SK-N-MC (cell line): ENCODE measurements around the gene PYGL.
"Not testable (repeated sequence)": the region's sequence is repeated elsewhere in the genome, so short reads cannot be mapped to it uniquely, and the experiment has no call there.

Experiments used
- DNase-seq: peaks from one replicate; pipeline ENCODE4 v3.0.0-alpha.2; 2011; ENCODE audit warnings: low read depth, low spot score
- H3K27ac ChIP-seq: fragments of 200-600 bp; sonication (generic); 2 replicates; pipeline ENCODE4 v1.5.1; 2016; ENCODE audit warnings: mixed run types
- H3K36me3 ChIP-seq: fragments of 200-600 bp; sonication (generic); 2 replicates; pipeline ENCODE4 v1.6.1; 2017; ENCODE audit warnings: antibody characterized with exemption, low read length, mixed read lengths; ENCODE audit not compliant: insufficient read depth
- H3K4me3 ChIP-seq: fragments of 200-600 bp; sonication (generic); 2 replicates; pipeline ENCODE4 v1.5.1; 2016
- H3K9ac ChIP-seq: fragments of 200-600 bp; sonication (generic); 2 replicates; pipeline ENCODE4 v1.8.0; 2017; ENCODE audit warnings: mixed run types, mixed read lengths; ENCODE audit not compliant: insufficient read length
- H3K9me3 ChIP-seq: fragments of 200-600 bp; sonication (generic); 2 replicates; pipeline ENCODE4 v1.6.1; 2017; ENCODE audit warnings: low read depth, mild to moderate bottlenecking, antibody characterized with exemption, low read length, moderate library complexity, mixed read lengths
- EZH2 ChIP-seq: fragments of 200-600 bp; sonication (generic); IDR thresholded peaks from one replicate; pipeline ENCODE4 v1.6.1; 2017; ENCODE audit warnings: antibody characterized with exemption
- FOXP2 ChIP-seq: optimal IDR thresholded peaks from 2 replicates; pipeline ENCODE3; 2011; ENCODE audit warnings: mild to moderate bottlenecking, moderate library complexity; ENCODE audit not compliant: insufficient read depth; ENCODE audit errors: extremely low read length, control extremely low read depth
- POLR2AphosphoS5 ChIP-seq: IDR thresholded peaks from 2 replicates; pipeline ENCODE4 v1.6.1; 2012; ENCODE audit warnings: mild to moderate bottlenecking, low read depth, low read length, borderline replicate concordance

The PYGL gene

GRCh38 chr14:50897658-50898175 lies 46.6 kb downstream of the PYGL start:
- Histone ChIP-seq H3K9ac (no peak overlapping the region), H3K27ac (no peak overlapping the region), H3K4me3 (no peak overlapping the region), H3K9me3 (no peaks in the 10 kb centered on the region), H3K36me3 (no peaks in the 10 kb centered on the region)
- TF ChIP-seq EZH2 (no peak), POLR2AphosphoS5 (no peak), FOXP2 (no peak)
- no peak for DNase-seq

- H3K27ac ChIP-seq, DNase-seq, H3K36me3 ChIP-seq, H3K9me3 ChIP-seq, H3K4me3 ChIP-seq, H3K9ac ChIP-seq: not testable (repeated sequence)
These were observed 47.3 kb downstream of the PYGL start for GRCh38 chr14:50897005-50897404.

DNA sequence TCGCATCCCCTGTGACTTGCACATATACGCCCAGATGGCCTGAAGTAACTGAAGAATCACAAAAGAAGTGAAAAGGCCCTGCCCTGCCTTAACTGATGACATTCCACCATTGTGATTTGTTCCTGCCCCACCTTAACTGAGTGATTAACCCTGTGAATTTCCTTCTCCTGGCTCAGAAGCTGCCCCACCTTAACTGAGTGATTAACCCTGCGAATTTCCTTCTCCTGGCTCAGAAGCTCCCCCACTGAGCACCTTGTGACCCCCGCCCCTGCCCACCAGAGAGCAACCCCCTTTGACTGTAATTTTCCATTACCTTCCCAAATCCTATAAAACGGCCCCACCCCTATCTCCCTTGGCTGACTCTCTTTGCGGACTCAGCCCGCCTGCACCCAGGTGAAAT lies 47.9 kb downstream of the PYGL start:
- not testable (repeated sequence) for H3K4me3 ChIP-seq, H3K9ac ChIP-seq, H3K27ac ChIP-seq

GRCh38 chr14:50892255-50892654 lies 52.0 kb downstream of the PYGL start:
- H3K9me3 ChIP-seq: no peaks in the 10 kb centered on the region
- DNase-seq: no peak

More for the DNA sequence above, 47.9 kb downstream of the PYGL start:
- H3K9me3 ChIP-seq, DNase-seq, H3K36me3 ChIP-seq: not testable (repeated sequence)

DNA sequence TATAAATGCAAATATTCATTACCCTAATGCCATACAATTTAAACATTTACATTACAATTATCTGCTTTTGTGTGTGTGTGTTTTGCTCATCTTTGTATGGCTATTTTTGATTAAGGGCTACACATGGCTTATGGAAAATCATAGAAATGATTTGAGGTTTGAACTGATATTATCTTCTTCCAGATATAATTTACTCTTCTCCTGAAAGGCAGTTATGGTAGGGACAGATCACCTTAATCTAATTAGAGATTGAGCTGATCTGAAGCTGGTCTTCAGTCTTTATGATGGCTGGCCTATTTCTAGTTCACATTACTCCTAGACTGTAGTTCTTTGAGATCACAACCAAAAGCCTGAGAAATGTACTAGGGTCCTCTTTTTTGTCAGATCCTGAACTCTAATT lies 56.8 kb downstream of the PYGL start:
- H3K4me3 ChIP-seq: no peak overlapping the region
- H3K36me3 ChIP-seq: no peaks in the 10 kb centered on the region
- no peak overlapping the region for H3K27ac ChIP-seq
- DNase-seq: no peak
- no peaks in the 10 kb centered on the region for H3K9me3 ChIP-seq
- H3K9ac ChIP-seq: no peak overlapping the region
- TF ChIP-seq EZH2 (no peak), FOXP2 (no peak), POLR2AphosphoS5 (no peak)

More at GRCh38 chr14:50892255-50892654, 52.0 kb downstream of the PYGL start:
- no peak overlapping the region for H3K4me3 ChIP-seq
- no peaks in the 10 kb centered on the region for H3K36me3 ChIP-seq
- no peak overlapping the region for H3K9ac ChIP-seq
- no peak overlapping the region for H3K27ac ChIP-seq
- TF ChIP-seq EZH2: no peak
- TF ChIP-seq POLR2AphosphoS5: no peak
- no peak for TF ChIP-seq FOXP2

DNA sequence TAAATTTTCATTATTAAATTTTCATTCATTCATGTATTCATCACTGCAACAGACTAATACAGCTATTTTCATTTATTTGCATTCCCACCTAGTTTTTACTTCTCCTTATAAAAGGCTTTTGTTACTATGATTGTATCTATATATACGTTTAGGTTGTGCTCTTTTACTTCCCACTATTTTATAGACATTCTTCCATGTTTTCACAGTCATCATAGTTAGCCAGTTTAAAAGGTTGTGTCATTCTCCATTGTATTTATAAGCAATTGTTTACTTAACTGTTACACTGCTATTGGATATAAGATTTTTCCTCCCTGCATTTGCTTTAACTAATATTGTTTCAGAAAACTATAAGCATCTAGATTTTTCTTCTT lies 60.5 kb downstream of the PYGL start:
- TF ChIP-seq FOXP2 (no peak), EZH2 (no peak), POLR2AphosphoS5 (no peak)
- H3K9me3 ChIP-seq: no peaks in the 10 kb centered on the region
- H3K27ac ChIP-seq: no peak overlapping the region
- H3K9ac ChIP-seq: no peak overlapping the region
- H3K4me3 ChIP-seq: no peak overlapping the region
- no peak for DNase-seq
- no peaks in the 10 kb centered on the region for H3K36me3 ChIP-seq

DNA sequence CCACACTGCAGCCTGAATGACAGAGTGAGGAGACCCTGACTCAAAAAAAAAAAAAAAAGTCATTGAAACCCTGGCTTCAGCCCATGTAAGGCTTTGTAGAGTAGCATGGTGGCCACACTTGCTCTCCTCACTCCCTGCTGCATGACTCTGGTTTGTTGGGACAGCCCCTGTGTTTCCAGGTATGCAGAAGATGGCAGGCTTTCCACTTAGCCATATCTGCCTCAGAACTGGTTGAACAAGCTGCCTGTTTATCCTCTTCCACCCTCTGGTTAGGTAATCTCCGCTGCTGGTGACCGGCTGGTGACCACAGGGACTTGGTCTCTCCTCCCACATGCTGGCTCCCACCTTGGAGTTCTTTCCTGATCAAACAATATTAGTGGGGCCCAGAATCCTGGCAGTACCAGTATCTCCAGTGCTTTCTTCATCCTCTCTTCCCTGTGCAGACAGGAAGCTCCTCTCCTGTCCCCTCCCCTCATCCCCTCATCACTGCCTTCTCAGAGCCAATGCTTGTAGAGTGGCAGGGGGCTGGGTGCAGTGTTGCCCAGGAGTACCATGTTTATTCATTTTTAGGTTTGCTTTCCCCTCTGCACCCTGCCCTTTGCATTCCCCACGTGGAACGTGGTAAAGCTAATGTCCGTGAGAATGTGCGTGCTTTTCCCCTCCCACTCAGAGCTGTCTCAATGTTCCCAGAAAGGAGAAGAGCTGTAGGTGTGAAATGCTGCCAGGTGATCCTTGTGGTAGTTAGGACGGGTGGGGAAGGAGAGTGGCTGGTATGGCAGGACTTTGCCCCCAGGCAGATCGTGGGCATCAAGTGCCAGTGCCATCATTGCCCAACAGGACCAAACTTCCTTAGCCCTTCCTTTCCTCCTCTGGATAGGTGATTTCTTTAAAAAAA lies 61.1 kb downstream of the PYGL start:
- no peak for DNase-seq
- H3K4me3 ChIP-seq: no peak overlapping the region
- TF ChIP-seq FOXP2 (no peak), POLR2AphosphoS5 (no peak), EZH2 (no peak)
- H3K27ac ChIP-seq: no peak overlapping the region
- no peak overlapping the region for H3K9ac ChIP-seq
- H3K36me3 ChIP-seq: no peaks in the 10 kb centered on the region
- H3K9me3 ChIP-seq: no peaks in the 10 kb centered on the region

GRCh38 chr14:50875359-50876070 lies 68.8 kb downstream of the PYGL start:
- H3K27ac ChIP-seq: no peak overlapping the region

More at GRCh38 chr14:50875359-50876070, 68.8 kb downstream of the PYGL start:
- TF ChIP-seq POLR2AphosphoS5 (no peak), FOXP2 (no peak), EZH2 (no peak)
- Histone ChIP-seq H3K9me3 (no peaks in the 10 kb centered on the region), H3K4me3 (no peak overlapping the region), H3K36me3 (no peaks in the 10 kb centered on the region), H3K9ac (no peak overlapping the region)
- DNase-seq: no peak
